HepG2 (cell line): ENCODE results near the gene ARL4D. TPM values are rescaled to one million over a fixed set of nuclear protein-coding genes. Genes with fewer than 3 reads are reported as not detected.

Experiments
- FOXJ3 ChIP-seq: sonication (generic); formaldehyde crosslinking; IDR thresholded peaks from 2 replicates; pipeline ENCODE4 v1.4.0; 2020; ENCODE audit warnings: missing genetic modification reagents, mild to moderate bottlenecking, borderline replicate concordance
- HDAC2 ChIP-seq: sonication (generic); formaldehyde crosslinking; IDR thresholded peaks from 2 replicates; pipeline ENCODE4 v1.4.0; 2020; ENCODE audit warnings: missing genetic modification reagents
- KLF13 ChIP-seq: sonication (generic); formaldehyde crosslinking; IDR thresholded peaks from 2 replicates; pipeline ENCODE4 v1.4.0; 2020; ENCODE audit warnings: mild to moderate bottlenecking, missing genetic modification reagents
- MIXL1 ChIP-seq: IDR thresholded peaks from 2 replicates; pipeline ENCODE4 v1.6.1; 2016
- NFRKB ChIP-seq: fragments of 450-650 bp; IDR thresholded peaks from 2 replicates; pipeline ENCODE4 v1.6.1; 2017
- NR2C2 ChIP-seq: sonication (generic); formaldehyde crosslinking; IDR thresholded peaks from 2 replicates; pipeline ENCODE4 v1.4.0; 2020; ENCODE audit warnings: missing genetic modification reagents, mild to moderate bottlenecking, moderate library complexity, borderline replicate concordance
- POLR2G ChIP-seq: fragments of 200-400 bp; formaldehyde crosslinking; IDR thresholded peaks from 2 replicates; pipeline ENCODE4 v1.6.1; 2018; ENCODE audit warnings: mild to moderate bottlenecking, low read depth, low read length, moderate library complexity
- SAP130 ChIP-seq: IDR thresholded peaks from 2 replicates; pipeline ENCODE4 v1.6.1; 2016; ENCODE audit warnings: low read depth
- SNAPC4 ChIP-seq: sonication (generic); formaldehyde crosslinking; IDR thresholded peaks from 2 replicates; pipeline ENCODE4 v1.4.0; 2020; ENCODE audit warnings: mild to moderate bottlenecking, missing genetic modification reagents
- TEAD3 ChIP-seq: optimal IDR thresholded peaks from 2 replicates; pipeline ENCODE3; 2016; ENCODE audit warnings: borderline replicate concordance
- YEATS4 ChIP-seq: sonication (generic); formaldehyde crosslinking; IDR thresholded peaks from 2 replicates; pipeline ENCODE4 v1.4.0; 2020; ENCODE audit warnings: missing genetic modification reagents, borderline replicate concordance
- ZBTB21 ChIP-seq: sonication (generic); formaldehyde crosslinking; IDR thresholded peaks from 2 replicates; pipeline ENCODE4 v1.4.0; 2020; ENCODE audit warnings: missing genetic modification reagents
- ZBTB25 ChIP-seq: IDR thresholded peaks from 2 replicates; pipeline ENCODE4 v1.6.1; 2018; ENCODE audit warnings: missing genetic modification reagents
- ZBTB34 ChIP-seq: sonication (generic); formaldehyde crosslinking; IDR thresholded peaks from 2 replicates; pipeline ENCODE4 v1.8.0; 2022; ENCODE audit warnings: mild to moderate bottlenecking, missing genetic modification reagents
- ZBTB39 ChIP-seq: sonication (generic); formaldehyde crosslinking; IDR thresholded peaks from 2 replicates; pipeline ENCODE4 v1.5.0; 2020; ENCODE audit warnings: missing genetic modification reagents
- ZNF263 ChIP-seq: sonication (generic); formaldehyde crosslinking; IDR thresholded peaks from 2 replicates; pipeline ENCODE4 v1.4.0; 2020; ENCODE audit warnings: missing genetic modification reagents
- ZNF275 ChIP-seq: sonication (generic); formaldehyde crosslinking; IDR thresholded peaks from 2 replicates; pipeline ENCODE4 v1.8.0; 2022; ENCODE audit warnings: missing genetic modification reagents, mild to moderate bottlenecking, inconsistent platforms, borderline replicate concordance
- ZNF343 ChIP-seq: sonication (generic); formaldehyde crosslinking; IDR thresholded peaks from 2 replicates; pipeline ENCODE4 v1.4.0; 2020; ENCODE audit warnings: mild to moderate bottlenecking, missing genetic modification reagents
- ZNF550 ChIP-seq: sonication (generic); formaldehyde crosslinking; IDR thresholded peaks from 2 replicates; pipeline ENCODE4 v1.4.0; 2020; ENCODE audit warnings: mild to moderate bottlenecking, missing genetic modification reagents, borderline replicate concordance
- ZNF629 ChIP-seq: sonication (generic); formaldehyde crosslinking; conservative IDR thresholded peaks from 2 replicates; pipeline ENCODE4 v1.5.0; 2020; ENCODE audit warnings: missing genetic modification reagents
- polyA plus RNA-seq, 8 experiments: library from polyadenylated mRNA; depleted of rRNA in 3 of 8; stranded (reverse) in 7 of 8; unstranded in 1 of 8; fragments of >200 nt; fragmentation: Illumina TruSeq in 4 of 8; extraction: Trizol in 4 of 8; gene quantifications; 2 replicates each; pipeline versions ENCODE4 v1.2.1 to v1.2.3, GENCODE V29; 2011 to 2016; ENCODE audit warnings: low read depth in 4 of 8, missing spikeins in 1 of 8, mixed read lengths in 1 of 8; ENCODE audit not compliant: insufficient read depth in 1 of 8
- total RNA-seq, 5 experiments: library from RNA; depleted of rRNA; stranded (reverse); fragments of >200 nt; fragmentation: Illumina TruSeq; extraction: Trizol; gene quantifications; 2 replicates each; pipeline ENCODE4 v1.2.3, GENCODE V29; 2016; ENCODE audit warnings: low read depth in 1 of 5

Gene ARL4D
- total and polyA plus RNA-seq, 2 of the 13 experiments (the other 11 are each of a cell fraction or from before 2014, with no cell fraction given), result 9.0 to 25.9 TPM

GRCh38 chr17:43393944-43394482, 4.8 kb upstream of the ARL4D start (continued):
- TF ChIP-seq SNAPC4 (CRISPR knock-in tag) (no peak), TEAD3 (CRISPR knock-in tag) (peak; percentile 34), POLR2G (no peak), KLF13 (CRISPR knock-in tag) (no peak), ZNF275 (CRISPR knock-in tag) (0 out of 2 replicates have a peak, but pooled peaks have one; percentile 41), ZBTB21 (no peak), ZNF629 (peak; percentile 25; the same call in 1 of the 2 replicates), ZBTB34 (CRISPR knock-in tag) (no peak), FOXJ3 (CRISPR knock-in tag) (no peak; the same call in 1 of the 2 replicates), HDAC2 (CRISPR knock-in tag) (peak; percentile 57; the same call in 1 of the 2 replicates), ZNF343 (CRISPR knock-in tag) (no peak), ZNF263 (CRISPR knock-in tag) (no peak), ZNF550 (CRISPR knock-in tag) (no peak), MIXL1 (peak; percentile 84; the same call in 1 of the 2 replicates), NR2C2 (CRISPR knock-in tag) (peak; percentile 88; the same call in 1 of the 2 replicates), SAP130 (CRISPR knock-in tag) (peak; percentile 57), ZBTB39 (CRISPR knock-in tag) (no peak), ZBTB25 (CRISPR knock-in tag) (peak; percentile 59; the same call in 1 of the 2 replicates), NFRKB (no peak), YEATS4 (CRISPR knock-in tag) (0 out of 2 replicates have a peak, but pooled peaks have one; percentile 42)
